ENCODE results near the gene SMARCD1.

DNA sequence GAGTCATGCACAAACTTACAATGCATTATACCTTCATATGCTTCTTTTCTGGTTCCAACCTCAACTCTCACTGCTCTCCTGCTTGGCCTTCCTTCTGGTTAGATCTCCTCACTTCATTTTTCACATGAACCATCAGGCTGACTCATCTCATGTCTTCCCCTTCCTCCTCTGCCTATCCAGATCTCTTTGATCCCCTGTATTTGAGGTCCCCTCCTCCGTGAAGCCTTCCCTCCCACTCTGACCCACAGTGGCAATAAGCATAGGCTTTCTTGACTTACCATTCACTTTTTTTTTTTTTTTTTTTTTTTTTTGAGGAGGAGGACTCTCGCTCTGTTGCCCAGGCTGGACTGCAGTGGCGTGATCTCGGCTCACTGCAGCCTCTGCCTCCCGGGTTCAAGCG lies 42.4 kb upstream of the SMARCD1 start:
- TF ChIP-seq, protein P1, sequence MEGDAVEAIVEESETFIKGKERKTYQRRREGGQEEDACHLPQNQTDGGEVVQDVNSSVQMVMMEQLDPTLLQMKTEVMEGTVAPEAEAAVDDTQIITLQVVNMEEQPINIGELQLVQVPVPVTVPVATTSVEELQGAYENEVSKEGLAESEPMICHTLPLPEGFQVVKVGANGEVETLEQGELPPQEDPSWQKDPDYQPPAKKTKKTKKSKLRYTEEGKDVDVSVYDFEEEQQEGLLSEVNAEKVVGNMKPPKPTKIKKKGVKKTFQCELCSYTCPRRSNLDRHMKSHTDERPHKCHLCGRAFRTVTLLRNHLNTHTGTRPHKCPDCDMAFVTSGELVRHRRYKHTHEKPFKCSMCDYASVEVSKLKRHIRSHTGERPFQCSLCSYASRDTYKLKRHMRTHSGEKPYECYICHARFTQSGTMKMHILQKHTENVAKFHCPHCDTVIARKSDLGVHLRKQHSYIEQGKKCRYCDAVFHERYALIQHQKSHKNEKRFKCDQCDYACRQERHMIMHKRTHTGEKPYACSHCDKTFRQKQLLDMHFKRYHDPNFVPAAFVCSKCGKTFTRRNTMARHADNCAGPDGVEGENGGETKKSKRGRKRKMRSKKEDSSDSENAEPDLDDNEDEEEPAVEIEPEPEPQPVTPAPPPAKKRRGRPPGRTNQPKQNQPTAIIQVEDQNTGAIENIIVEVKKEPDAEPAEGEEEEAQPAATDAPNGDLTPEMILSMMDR (conservative IDR thresholded peaks at IDR 0.05; ENCODE audit: low read length), result no peak
- no peak for TF ChIP-seq EZH2phosphoT487 (IDR thresholded peaks at IDR 0.05; ENCODE audit: borderline replicate concordance)
